IMR-90 (cell line): ENCODE results near the gene FGF2. TPM values are rescaled to one million over a fixed set of nuclear protein-coding genes. Genes with fewer than 3 reads are reported as not detected.

ENCODE experiments used
- ATAC-seq: fragments of 200-7000 bp; cut with Tn5 transposase; 2 replicates; pipeline ENCODE4 v1.9.1; 2020; ENCODE audit warnings: low read depth, mild to moderate bottlenecking, moderate library complexity
- BruUV-seq: library from RNA; stranded (reverse); fragments of 400-500 nt; replicated peaks from 2 replicates; lab custom pipeline; 2021; lab: Mats Ljungman, UMichigan
- CTCF ChIA-PET: fragments of 300-600 bp; formaldehyde crosslinking; extraction: SDS; loops from one replicate; lab custom pipeline; 2021; ENCODE audit warnings: antibody characterized with exemption; lab: Yijun Ruan, JAX
- POLR2A ChIA-PET: fragments of 300-600 bp; sonication (Branson Sonifier 250); formaldehyde crosslinking; loops from one replicate; lab custom pipeline; 2022; ENCODE audit warnings: antibody characterized with exemption; ENCODE audit not compliant: unreplicated experiment; lab: Charles Lee
- DNase-seq: peaks from one replicate; pipeline ENCODE4 v3.0.0; 2013
- H2AFZ ChIP-seq: replicated peaks from 2 replicates; pipeline ENCODE3; 2013; ENCODE audit warnings: low read length, mild to moderate bottlenecking; ENCODE audit not compliant: poor library complexity
- H2AK5ac ChIP-seq: 2 replicates; pipeline ENCODE4 v1.6.1; 2013; ENCODE audit warnings: low read depth, low read length, inconsistent platforms
- H2AK9ac ChIP-seq: replicated peaks from 2 replicates; pipeline ENCODE3; 2013; ENCODE audit warnings: mild to moderate bottlenecking, low read depth, low read length, moderate library complexity; ENCODE audit not compliant: poor library complexity
- H2BK120ac ChIP-seq: 2 replicates; pipeline ENCODE4 v1.6.1; 2013; ENCODE audit warnings: low read depth, low read length, inconsistent platforms
- H2BK15ac ChIP-seq: 3 replicates; pipeline ENCODE4 v1.6.1; 2013; ENCODE audit warnings: low read depth, low read length, inconsistent platforms
- H2BK20ac ChIP-seq: 2 replicates; pipeline ENCODE4 v1.6.1; 2013; ENCODE audit warnings: low read depth, mild to moderate bottlenecking, inconsistent platforms, low read length, moderate library complexity
- H2BK5ac ChIP-seq: 2 replicates; pipeline ENCODE4 v1.6.1; 2013; ENCODE audit warnings: mild to moderate bottlenecking, low read depth, low read length, inconsistent platforms; ENCODE audit not compliant: poor library complexity, severe bottlenecking
- H3K14ac ChIP-seq: replicated peaks from 2 replicates; pipeline ENCODE4 v1.6.1; 2013; ENCODE audit warnings: low read depth, low read length, inconsistent platforms
- H3K18ac ChIP-seq: 2 replicates; pipeline ENCODE4 v1.6.1; 2013; ENCODE audit warnings: low read depth, low read length, control low read depth
- H3K23ac ChIP-seq: 2 replicates; pipeline ENCODE4 v1.6.1; 2013; ENCODE audit warnings: low read depth, low read length, inconsistent platforms
- H3K27ac ChIP-seq: 2 replicates; pipeline ENCODE4 v1.5.1; 2013; ENCODE audit warnings: mild to moderate bottlenecking, control low read depth, low read length; ENCODE audit not compliant: insufficient read depth
- H3K27me3 ChIP-seq: 2 replicates; pipeline ENCODE4 v1.6.1; 2013; ENCODE audit warnings: low read length; ENCODE audit not compliant: control insufficient read depth, insufficient read depth
- H3K36me3 ChIP-seq: 2 replicates; pipeline ENCODE4 v1.6.1; 2013; ENCODE audit warnings: low read length, mixed read lengths; ENCODE audit not compliant: control insufficient read depth, insufficient read depth
- H3K4ac ChIP-seq: 2 replicates; pipeline ENCODE4 v1.6.1; 2013; ENCODE audit warnings: low read depth, low read length, inconsistent platforms
- H3K4me1 ChIP-seq: 2 replicates; pipeline ENCODE4 v1.6.1; 2013; ENCODE audit warnings: low read length, mixed read lengths; ENCODE audit not compliant: control insufficient read depth, insufficient read depth
- H3K4me2 ChIP-seq: 2 replicates; pipeline ENCODE4 v1.6.1; 2013; ENCODE audit warnings: low read depth, mild to moderate bottlenecking, control low read depth, low read length, moderate library complexity
- H3K4me3 ChIP-seq: 2 replicates; pipeline ENCODE4 v1.5.1; 2013; ENCODE audit warnings: low read depth, mild to moderate bottlenecking, control low read depth, low read length, moderate library complexity; ENCODE audit not compliant: insufficient read depth
- H3K56ac ChIP-seq: 2 replicates; pipeline ENCODE4 v1.6.1; 2013; ENCODE audit warnings: low read length, inconsistent platforms; ENCODE audit not compliant: insufficient read depth; ENCODE audit errors: extremely low read depth
- H3K79me1 ChIP-seq, 2 experiments: 2 replicates each; pipeline ENCODE4 v1.6.1; 2013; ENCODE audit warnings: low read length in 2 of 2, inconsistent platforms in 1 of 2, low read depth in 1 of 2
- H3K9ac ChIP-seq: 2 replicates; pipeline ENCODE4 v1.6.1; 2013; ENCODE audit warnings: low read depth, low read length, control low read depth
- H3K9me1 ChIP-seq: 2 replicates; pipeline ENCODE4 v1.6.1; 2013; ENCODE audit warnings: low read length, inconsistent platforms; ENCODE audit not compliant: insufficient read depth
- H3K9me3 ChIP-seq: 2 replicates; pipeline ENCODE4 v1.6.1; 2013; ENCODE audit warnings: low read length; ENCODE audit not compliant: control insufficient read depth, insufficient read depth
- H4K20me1 ChIP-seq: 2 replicates; pipeline ENCODE4 v1.6.1; 2013; ENCODE audit warnings: low read length, inconsistent platforms; ENCODE audit not compliant: insufficient read depth
- H4K5ac ChIP-seq: 2 replicates; pipeline ENCODE4 v1.6.1; 2013; ENCODE audit warnings: mild to moderate bottlenecking, low read depth, low read length, control low read depth
- H4K8ac ChIP-seq, 2 experiments: 2 replicates each; pipeline ENCODE4 v1.6.1; 2013; ENCODE audit warnings: low read depth in 2 of 2, low read length in 2 of 2, control low read depth in 1 of 2, inconsistent platforms in 1 of 2
- H4K91ac ChIP-seq: 2 replicates; pipeline ENCODE4 v1.6.1; 2013; ENCODE audit warnings: low read depth, low read length, inconsistent platforms; ENCODE audit not compliant: insufficient read depth
- BHLHE40 ChIP-seq: fragments of 150-350 bp; IDR thresholded peaks from 2 replicates; pipeline ENCODE4 v1.6.1; 2016; ENCODE audit warnings: mild to moderate bottlenecking, low read depth, low read length
- CEBPB ChIP-seq: IDR thresholded peaks from 2 replicates; pipeline ENCODE4 v1.6.1; 2012; ENCODE audit warnings: low read depth, low read length, improper control_type of control experiment
- CHD1 ChIP-seq: IDR thresholded peaks from 2 replicates; pipeline ENCODE4 v1.6.1; 2012; ENCODE audit warnings: low read depth, low read length, improper control_type of control experiment
- CTCF ChIP-seq: conservative IDR thresholded peaks from 2 replicates; pipeline ENCODE4 v1.5.1; 2012; ENCODE audit warnings: mild to moderate bottlenecking, low read depth, low read length, improper control_type of control experiment
- ELK1 ChIP-seq: fragments of 150-350 bp; IDR thresholded peaks from 2 replicates; pipeline ENCODE4 v1.6.1; 2016; ENCODE audit warnings: low read depth, mild to moderate bottlenecking, low read length, moderate library complexity, borderline replicate concordance
- FOS ChIP-seq: fragments of 150-350 bp; IDR thresholded peaks from 2 replicates; pipeline ENCODE4 v1.6.1; 2016; ENCODE audit warnings: low read depth, low read length
- MAFK ChIP-seq: IDR thresholded peaks from 2 replicates; pipeline ENCODE4 v1.6.1; 2012; ENCODE audit warnings: low read depth, low read length, improper control_type of control experiment
- MAZ ChIP-seq: IDR thresholded peaks from 2 replicates; pipeline ENCODE4 v1.6.1; 2012; ENCODE audit warnings: low read depth, mild to moderate bottlenecking, low read length, improper control_type of control experiment, moderate library complexity, borderline replicate concordance
- MXI1 ChIP-seq: IDR thresholded peaks from 2 replicates; pipeline ENCODE4 v1.6.1; 2012; ENCODE audit warnings: low read depth, mild to moderate bottlenecking, low read length, moderate library complexity, borderline replicate concordance
- NFE2L2 ChIP-seq: fragments of 150-350 bp; IDR thresholded peaks from 2 replicates; pipeline ENCODE4 v1.6.1; 2016; ENCODE audit warnings: low read depth, mild to moderate bottlenecking, low read length
- POLR2A ChIP-seq: IDR thresholded peaks from 2 replicates; pipeline ENCODE4 v1.6.1; 2012; ENCODE audit warnings: mild to moderate bottlenecking, low read depth, low read length
- RAD21 ChIP-seq: IDR thresholded peaks from 2 replicates; pipeline ENCODE4 v1.6.1; 2012; ENCODE audit warnings: low read length, improper control_type of control experiment
- RCOR1 ChIP-seq: IDR thresholded peaks from 2 replicates; pipeline ENCODE4 v1.6.1; 2012; ENCODE audit warnings: mild to moderate bottlenecking, low read length, improper control_type of control experiment; ENCODE audit not compliant: insufficient replicate concordance
- RFX5 ChIP-seq: IDR thresholded peaks from 2 replicates; pipeline ENCODE4 v1.8.0; 2012; ENCODE audit warnings: low read depth, mild to moderate bottlenecking, low read length, moderate library complexity
- SMC3 ChIP-seq: fragments of 150-350 bp; IDR thresholded peaks from 2 replicates; pipeline ENCODE4 v1.6.1; 2016; ENCODE audit warnings: low read depth, mild to moderate bottlenecking, antibody characterized with exemption, low read length, moderate library complexity
- USF2 ChIP-seq: fragments of 150-350 bp; IDR thresholded peaks from 2 replicates; pipeline ENCODE4 v1.6.1; 2017; ENCODE audit warnings: mild to moderate bottlenecking, antibody characterized with exemption, low read length, low read depth
- WGBS, 2 experiments: methylation state at CpG; one replicate each; pipeline versions ENCODE4 v1.1.5 to v1.1.7; 2013; ENCODE audit warnings: missing lambda C conversion rate in 2 of 2; ENCODE audit not compliant: insufficient read length in 1 of 2; ENCODE audit errors: extremely low coverage in 2 of 2; 5-methylcytosine and 5-hydroxymethylcytosine counted together
- dilution Hi-C: fragments of 300-500 bp; cut with HindIII; formaldehyde crosslinking; loops from one replicate; pipeline ENCODE4 v1.14.3; 2018; ENCODE audit warnings: low sequenced_read_pairs; ENCODE audit not compliant: unreplicated experiment
- in situ Hi-C: fragments of 300-500 bp; cut with MboI; formaldehyde crosslinking; loops from 3 replicates; pipeline ENCODE4 v1.14.3; 2019; ENCODE audit warnings: low sequenced_read_pairs, inconsistent platforms, mixed read lengths
- intact Hi-C: fragments of 100-400 bp; cut with micrococcal nuclease; formaldehyde crosslinking; loops from 2 replicates; pipeline ENCODE4 v1.10.0; 2022
- polyA plus RNA-seq, 3 experiments: library from polyadenylated mRNA; depleted of rRNA; stranded (reverse); fragments of >200 nt; gene quantifications; 2 replicates each; pipeline ENCODE4 v1.2.3, GENCODE V29; 2012; ENCODE audit warnings: low replicate concordance in 1 of 3
- total RNA-seq: library from RNA; depleted of rRNA; stranded (reverse); fragments of >200 nt; gene quantifications from 2 replicates; pipeline ENCODE4 v1.2.3, GENCODE V29; 2012

The FGF2 gene
- total and polyA plus RNA-seq, 2 of the 4 experiments (the other 2 are of a cell fraction) = 12.9 to 27.1 TPM

- Histone ChIP-seq H3K27ac (0 out of 2 replicates have a peak overlapping the region, but pooled peaks have one; percentile 7), H4K5ac (no peak overlapping the region), H3K36me3 (peaks cover 11% of the 10 kb centered on the region), H3K4me2 (no peak overlapping the region), H2AFZ (no peak overlapping the region), H3K4me3 (no peak overlapping the region), H3K4me1 (peaks cover 16% of the 10 kb centered on the region), H3K9me3 (no peaks in the 10 kb centered on the region), H3K23ac (peak overlapping the region; percentile 61; the same call in 1 of the 2 replicates), H3K14ac (peak overlapping the region; percentile 79; the same call in 1 of the 2 replicates), H3K27me3 (no peaks in the 10 kb centered on the region), H3K18ac (peak overlapping the region; percentile 60; the same call in 1 of the 2 replicates), H3K4ac (peak overlapping the region; percentile 61; the same call in 1 of the 2 replicates), H3K56ac (no peak overlapping the region; the same call in 1 of the 2 replicates), H2BK20ac (peak overlapping the region; percentile 41; the same call in 1 of the 2 replicates), H2BK15ac (no peak overlapping the region), H4K8ac (peak overlapping the region in 1 of 2 experiments; percentile 16; a peak in 1 of 4 replicates), H2AK5ac (peak overlapping the region; percentile 20; the same call in 1 of the 2 replicates), H4K20me1 (no peaks in the 10 kb centered on the region), H3K79me1 (peaks cover 23 to 40% of the 10 kb centered on the region in 2 experiments), H3K9me1 (peaks cover 7% of the 10 kb centered on the region), H4K91ac (peak overlapping the region; percentile 72), H2AK9ac (no peak overlapping the region), H3K9ac (no peak overlapping the region), H2BK120ac (peak overlapping the region; percentile 39; the same call in 1 of the 2 replicates), H2BK5ac (no peak overlapping the region)
- no CpG with 5 or more reads among the region's 1 CpG for WGBS, 2 experiments
- CTCF ChIA-PET = interaction anchor here (1.0 to 1.2 kb wide), 2 partner anchors 20 to 138 kb away, joined by 3 to 4 read pairs; no protein-coding TSS in a partner anchor
- in situ Hi-C loops (no loop called here), intact Hi-C loops (no loop called here), dilution Hi-C loops (no loop called here)
- DNase-seq = no peak
- TF ChIP-seq SMC3 (no peak), ELK1 (no peak), NFE2L2 (no peak), MAFK (no peak), BHLHE40 (no peak), RFX5 (no peak), POLR2A (no peak), RCOR1 (no peak), RAD21 (no peak), MXI1 (no peak), CHD1 (no peak), CEBPB (no peak), CTCF (no peak), MAZ (no peak), USF2 (no peak), FOS (no peak)
- ATAC-seq = no peak
- BruUV-seq = no TSS peak
- POLR2A ChIA-PET = no interaction called here
Measured at GRCh38 chr4:122896270-122896669, 69.6 kb downstream of the FGF2 start.
